Activated CD4-positive, alpha-beta T cell treated with anti-CD3 and anti-CD28 coated beads for 24 hours (primary cell): ENCODE data around the gene DAB2IP.
A peak's percentile ranks its signal among the peaks of the same experiment; 100 is the strongest.
"Not testable (repeated sequence)": the region's sequence is repeated elsewhere in the genome, so short reads cannot be mapped to it uniquely, and the experiment has no call there.

Experiments
- DNase-seq, 2 donors: peaks; one replicate each; pipeline ENCODE4 v3.0.0-alpha.2; 2020; ENCODE audit warnings: low read depth in 2 of 2

The DAB2IP gene

DNA sequence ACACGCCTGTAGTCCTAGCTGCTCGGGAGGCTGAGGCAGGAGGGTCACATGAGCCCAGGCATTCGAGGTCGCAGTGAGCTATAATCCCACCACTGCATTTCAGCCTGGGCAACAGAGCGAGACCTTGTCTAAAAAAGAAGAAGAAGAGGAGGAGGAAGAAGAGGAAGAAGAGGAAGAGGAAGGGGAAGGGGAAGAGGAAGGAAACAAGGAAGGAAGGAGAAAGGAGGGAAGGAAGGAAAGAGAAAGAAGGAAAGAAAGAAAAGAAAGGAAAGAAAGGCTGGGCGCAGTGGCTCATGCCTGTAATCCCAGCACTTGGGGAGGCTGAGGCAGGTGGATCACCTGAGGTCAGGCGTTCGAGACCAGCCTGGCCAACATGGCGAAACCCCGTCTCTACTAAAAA lies 7.4 kb upstream of the DAB2IP start:
- not testable (repeated sequence) for DNase-seq

DNA sequence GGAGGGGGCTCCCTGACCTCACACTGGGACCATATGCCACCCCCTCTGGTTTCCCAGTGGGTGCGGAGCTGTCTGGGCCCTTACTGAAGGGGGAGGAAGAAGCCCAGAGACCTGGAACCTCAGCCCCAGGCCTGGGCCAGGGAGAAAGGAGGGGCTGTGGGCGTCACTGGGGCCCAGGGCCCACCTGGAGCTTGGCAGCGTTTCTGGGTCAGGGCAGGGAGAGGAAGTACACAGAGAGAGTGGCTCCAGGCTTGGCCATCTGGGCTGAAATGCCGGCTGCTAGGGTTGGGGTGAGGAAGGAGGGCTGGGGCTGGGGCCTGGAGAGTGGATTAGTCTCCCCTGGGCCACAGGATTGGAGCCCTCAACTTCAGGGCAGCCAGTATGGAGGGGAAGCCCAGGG lies 6.4 kb upstream of the DAB2IP start:
- no peak for DNase-seq

- DNase-seq, result no peak
Observed at GRCh38 chr9:121645853-121646807, 5.3 kb upstream of the DAB2IP start.

- DNase-seq, result no peak
Observed at GRCh38 chr9:121646992-121647391, 4.4 kb upstream of the DAB2IP start.

GRCh38 chr9:121648172-121648571 lies 3.3 kb upstream of the DAB2IP start:
- no peak for DNase-seq

- no peak for DNase-seq
Observed at GRCh38 chr9:121648799-121649198, 2.6 kb upstream of the DAB2IP start.

- no peak for DNase-seq
Observed at GRCh38 chr9:121649476-121650216, 1.8 kb upstream of the DAB2IP start.

DNA sequence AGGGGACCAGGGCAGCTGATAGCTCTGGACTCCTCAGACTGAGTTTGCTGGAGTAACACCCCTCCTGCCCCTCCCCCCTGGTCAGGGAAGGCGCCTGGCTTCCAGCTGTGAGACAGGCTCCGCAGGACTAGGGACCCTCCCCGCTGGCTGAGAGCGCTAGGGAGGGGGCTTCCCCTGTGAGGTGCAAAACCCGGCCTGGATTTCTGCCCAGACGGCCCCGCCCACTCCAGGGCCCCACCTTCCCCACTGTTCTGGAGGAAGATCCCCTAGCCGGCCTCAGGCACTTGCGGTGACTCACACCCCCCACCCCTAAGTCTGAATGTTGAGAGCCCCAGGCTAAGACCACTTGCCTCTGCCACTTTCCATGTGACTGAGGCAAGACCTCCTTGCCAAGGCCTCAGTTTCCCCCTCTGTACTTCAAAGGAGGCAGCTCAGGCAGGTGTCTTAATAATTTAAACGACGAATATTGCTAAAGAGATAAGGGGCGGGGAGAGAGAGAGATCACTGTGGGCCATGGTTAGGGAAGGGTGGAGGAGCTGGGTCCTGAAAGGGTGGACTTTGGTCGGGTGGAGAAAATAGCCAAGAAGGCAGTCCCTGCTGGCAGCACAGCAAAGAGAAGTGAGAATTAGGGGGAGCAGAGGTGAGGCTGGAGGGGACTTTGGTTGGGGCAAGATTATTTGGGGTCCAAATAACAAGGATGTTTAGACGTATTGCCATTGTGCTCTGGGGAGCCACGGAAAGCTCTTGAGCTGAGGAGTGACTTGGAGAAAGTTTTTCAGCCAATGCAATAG lies 1.0 kb upstream of the DAB2IP start:
- peak in 1 of 2 donors; percentile 18 for DNase-seq

DNA sequence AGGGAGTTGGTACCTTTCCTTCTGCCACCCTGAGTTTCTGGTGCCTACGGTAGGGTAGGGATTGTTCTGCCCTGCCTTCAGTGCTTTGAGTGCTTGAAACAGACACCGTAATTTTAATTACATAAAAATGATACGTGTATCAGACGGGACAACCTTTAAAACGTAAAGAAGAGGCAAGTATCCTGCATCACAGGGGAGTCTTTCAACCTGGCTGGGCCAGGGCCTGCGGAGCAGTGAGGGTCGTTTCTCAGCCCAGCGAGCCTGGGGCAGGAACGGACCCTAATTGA lies 483 bp upstream of the DAB2IP start:
- DNase-seq, result no peak

DNA sequence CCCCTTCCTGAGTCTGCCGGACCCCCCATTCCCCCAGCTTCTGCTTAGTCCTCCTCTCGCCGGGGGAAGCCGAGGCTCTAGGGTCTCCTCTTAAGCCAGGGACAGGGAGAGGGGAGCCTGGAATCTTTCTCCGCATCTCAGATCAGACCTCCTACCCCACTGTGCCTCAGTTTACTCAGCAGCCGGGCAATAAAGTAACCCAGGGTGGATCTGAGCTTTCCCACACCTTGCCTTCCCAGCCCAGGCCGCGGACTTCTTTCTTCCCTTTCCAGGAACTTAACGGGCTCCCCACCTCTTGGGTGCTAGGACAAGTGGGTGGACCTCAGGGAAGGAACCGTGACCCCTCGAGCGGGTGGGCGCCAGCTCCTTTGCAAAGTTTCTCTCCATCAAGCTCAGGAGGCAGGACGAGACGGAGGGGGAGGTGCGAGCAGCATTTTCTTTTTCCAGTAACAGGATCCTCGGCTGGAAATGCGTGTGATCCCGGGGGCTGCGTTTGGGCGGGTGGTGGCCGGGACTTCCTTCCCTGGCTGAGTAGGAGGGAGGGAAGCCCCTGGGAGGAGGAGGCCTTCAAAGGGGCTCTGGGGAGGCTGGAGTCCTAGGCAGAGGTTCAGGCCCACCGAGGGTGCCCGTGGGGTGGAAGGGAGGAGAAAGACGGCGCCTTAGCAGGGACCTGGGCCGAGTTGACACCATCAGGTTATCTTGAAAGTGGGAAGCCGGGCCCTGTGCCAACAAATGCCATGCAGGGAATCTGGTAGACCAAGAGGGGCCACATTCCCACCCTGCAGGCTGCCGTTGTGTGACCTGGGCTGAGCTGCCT lies 795 bp downstream of the DAB2IP start:
- no peak for DNase-seq

- no peak for DNase-seq
Observed at GRCh38 chr9:121652838-121653231, 1.4 kb downstream of the DAB2IP start.

GRCh38 chr9:121654499-121655140 lies 3.2 kb downstream of the DAB2IP start:
- DNase-seq, result no peak

GRCh38 chr9:121655231-121655755 lies 3.9 kb downstream of the DAB2IP start:
- DNase-seq, result no peak

DNA sequence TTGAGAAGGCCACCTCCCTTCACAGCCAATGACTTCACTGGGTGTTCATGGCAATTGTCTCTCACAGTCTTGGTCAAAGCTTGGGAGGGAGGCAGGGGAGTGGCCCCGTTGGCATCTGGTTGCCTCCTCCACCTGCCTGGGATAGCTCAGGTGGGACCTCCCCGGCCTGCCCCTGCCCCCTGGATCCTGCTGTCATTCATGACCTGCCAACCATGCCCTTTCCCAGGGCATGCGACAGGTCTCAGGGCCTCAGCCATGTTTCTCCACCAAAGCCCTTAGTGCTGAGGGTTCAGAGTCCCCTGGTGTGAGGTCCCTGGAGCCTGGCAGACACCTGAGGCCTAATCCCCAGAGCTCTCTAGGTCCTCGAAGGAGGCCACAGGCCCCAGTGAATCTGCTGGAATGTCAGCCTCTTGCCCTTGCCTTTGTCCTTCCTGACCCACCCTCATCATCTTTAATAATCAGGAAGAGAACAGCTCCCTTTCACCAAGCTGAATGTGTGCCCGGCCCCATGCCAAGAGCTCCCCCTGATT lies 5.6 kb downstream of the DAB2IP start:
- no peak for DNase-seq

DNA sequence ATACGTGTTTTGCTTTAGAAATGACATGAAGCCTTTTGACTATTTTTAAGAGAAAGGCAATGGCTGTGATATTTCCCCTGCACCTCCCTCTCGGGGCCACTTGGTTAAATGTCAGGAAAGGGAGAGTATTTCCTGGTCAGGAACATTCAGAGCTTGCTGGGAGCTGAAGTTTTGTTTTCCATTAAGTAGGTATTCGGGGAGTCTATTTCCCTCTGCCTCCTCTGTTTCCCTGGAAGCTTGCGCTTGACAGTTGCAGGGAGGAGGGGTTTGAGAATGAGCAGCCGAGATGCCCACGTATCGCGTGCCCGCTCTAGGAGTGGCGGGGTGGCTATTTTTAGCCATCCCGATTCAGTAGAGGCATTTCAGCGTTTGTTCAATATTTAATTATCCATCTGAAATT lies 6.7 kb downstream of the DAB2IP start:
- DNase-seq, result no peak

DNA sequence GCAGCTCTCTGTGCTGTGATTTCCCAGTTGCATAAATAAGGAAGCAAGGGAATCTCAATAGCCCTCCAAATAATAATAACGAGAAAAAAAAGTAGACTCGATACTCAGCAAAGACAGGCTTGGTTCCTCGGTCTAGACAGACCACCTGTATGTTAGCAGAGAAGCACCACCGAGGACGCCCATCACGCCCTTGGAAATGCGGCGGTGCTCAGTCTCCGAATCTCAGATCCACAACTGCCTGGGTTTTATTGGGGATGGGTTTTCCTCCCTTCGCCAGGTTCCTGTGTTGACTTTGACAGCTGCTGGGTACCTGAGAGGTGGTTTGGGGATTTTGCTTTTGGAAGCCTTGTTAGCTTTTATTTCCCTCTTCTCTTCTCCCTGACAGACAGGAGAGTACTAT lies 7.2 kb downstream of the DAB2IP start:
- no peak for DNase-seq

DNA sequence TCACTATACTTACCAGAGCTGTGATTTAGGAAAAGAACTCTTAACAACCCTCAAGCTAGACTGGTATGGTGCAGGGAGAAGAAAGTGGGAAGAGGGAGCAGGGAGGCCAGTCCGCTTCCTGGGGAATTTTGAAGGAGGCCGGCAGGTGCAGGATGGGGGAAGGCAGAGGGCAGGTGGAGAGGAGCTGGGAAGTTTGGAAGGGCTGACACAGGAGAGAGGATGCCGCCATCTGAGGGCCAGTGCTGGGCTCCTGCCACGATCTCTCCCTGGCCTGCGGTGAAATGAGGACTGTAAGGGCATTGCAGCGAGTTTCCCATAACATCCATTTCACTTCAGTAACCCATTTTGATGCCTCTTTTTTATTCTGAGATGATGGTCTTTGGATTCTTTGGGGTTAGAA lies 8.9 kb downstream of the DAB2IP start:
- DNase-seq, result no peak

DNA sequence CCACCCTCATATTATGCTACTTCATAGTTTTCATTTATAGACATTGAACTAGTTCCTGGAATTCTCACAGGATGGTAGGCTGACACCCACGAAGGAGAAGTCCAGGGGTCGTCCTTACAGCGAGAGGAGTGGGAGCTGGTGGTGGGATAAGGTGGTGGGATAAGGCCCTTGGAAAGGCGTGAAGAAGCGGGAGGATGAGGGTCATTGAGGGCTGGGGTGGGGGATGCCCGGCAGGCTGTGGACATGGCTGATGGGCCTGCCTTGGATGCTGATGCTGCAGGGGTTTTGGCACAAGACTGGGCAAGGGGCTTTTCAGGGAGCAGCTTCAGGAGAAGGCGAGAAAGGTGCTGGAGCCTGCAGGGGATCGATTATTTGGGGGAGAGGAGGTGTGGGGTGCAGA lies 9.4 kb downstream of the DAB2IP start:
- no peak for DNase-seq

DNA sequence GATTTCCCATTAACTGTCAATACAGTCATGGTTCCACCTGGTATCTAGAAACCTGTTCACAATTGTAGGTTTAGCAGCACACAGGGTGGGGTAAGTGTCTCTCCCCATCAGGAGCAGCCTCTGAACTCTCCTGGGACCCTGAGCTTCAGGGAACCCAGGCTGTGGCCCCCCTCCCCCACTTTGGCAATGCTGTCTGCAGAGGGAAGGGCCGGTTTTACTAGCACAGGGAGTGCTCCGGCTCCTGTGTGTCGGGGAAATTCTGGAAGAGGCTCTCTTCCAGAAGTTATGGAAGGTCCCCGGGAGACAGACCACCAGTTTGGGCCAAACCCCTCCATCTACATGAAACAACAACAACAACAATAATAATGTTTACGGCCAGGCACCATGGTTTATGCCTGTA lies 9.9 kb downstream of the DAB2IP start:
- no peak for DNase-seq

- DNase-seq, result no peak
Observed at GRCh38 chr9:121662359-121662758, 10.9 kb downstream of the DAB2IP start.
